ENCODE measurements around the gene NUP205.

Gene NUP205

DNA sequence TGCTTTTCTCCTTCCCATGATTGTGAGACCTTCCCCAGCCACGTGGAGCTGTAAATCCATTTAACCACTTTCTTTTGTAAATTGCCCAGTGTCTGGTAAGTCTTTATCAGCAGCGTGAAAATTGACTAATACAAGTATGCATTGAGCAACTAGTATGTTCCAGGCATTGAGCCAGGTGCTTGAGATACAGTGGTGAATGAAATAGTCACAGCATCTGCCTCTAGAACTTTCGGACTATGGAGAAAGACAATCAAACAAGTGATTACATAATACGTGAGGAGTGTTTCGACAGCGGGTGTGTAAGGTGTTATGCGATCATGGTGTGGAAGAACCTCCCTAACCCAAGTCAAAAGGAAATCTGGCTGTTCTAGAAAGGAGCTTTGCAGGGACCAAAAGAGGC, 21.6 kb upstream of the NUP205 start:
- Histone ChIP-seq H3K36me3 (ENCODE audit: control insufficient read depth, insufficient read depth, low read length) (no peaks in the 10 kb centered on the region), H3K4me3 (replicated peaks; ENCODE audit: low read depth, low read length) (no peak overlapping the region), H3K27me3 (replicated peaks; ENCODE audit: control insufficient read depth, insufficient read depth, low read length) (no peaks in the 10 kb centered on the region)
- TF ChIP-seq CTCF (IDR thresholded peaks at IDR 0.05; ENCODE audit: insufficient read depth, low read length, poor library complexity, severe bottlenecking) = no peak
- DNase-seq (ENCODE audit: extremely low read depth, insufficient read length) = no peak

DNA sequence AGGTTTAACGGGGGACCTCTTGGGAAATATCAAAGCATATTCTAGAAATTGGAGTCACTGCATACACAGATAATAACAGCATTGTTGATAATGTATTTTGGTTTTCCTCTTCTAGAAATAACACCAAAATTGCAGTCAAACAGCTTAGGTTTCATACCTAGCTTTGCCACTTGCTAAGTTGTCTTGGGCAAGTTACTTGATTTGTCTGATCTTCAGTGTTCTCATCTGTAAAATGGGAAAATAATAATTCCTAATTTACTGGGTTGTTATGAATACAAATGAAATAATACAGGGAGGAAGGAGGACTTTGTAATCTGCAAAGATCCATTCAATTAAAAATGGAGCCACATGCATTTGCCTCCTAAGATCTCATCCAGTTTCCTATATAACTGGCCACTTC, 20.3 kb upstream of the NUP205 start:
- no peak for DNase-seq (ENCODE audit: extremely low read depth, insufficient read length)
- H3K36me3 ChIP-seq (ENCODE audit: control insufficient read depth, insufficient read depth, low read length) = no peaks in the 10 kb centered on the region
- no peaks in the 10 kb centered on the region for H3K27me3 ChIP-seq (replicated peaks; ENCODE audit: control insufficient read depth, insufficient read depth, low read length)
- TF ChIP-seq CTCF (IDR thresholded peaks at IDR 0.05; ENCODE audit: insufficient read depth, low read length, poor library complexity, severe bottlenecking) = no peak
- no peak overlapping the region for H3K4me3 ChIP-seq (replicated peaks; ENCODE audit: low read depth, low read length)

DNA sequence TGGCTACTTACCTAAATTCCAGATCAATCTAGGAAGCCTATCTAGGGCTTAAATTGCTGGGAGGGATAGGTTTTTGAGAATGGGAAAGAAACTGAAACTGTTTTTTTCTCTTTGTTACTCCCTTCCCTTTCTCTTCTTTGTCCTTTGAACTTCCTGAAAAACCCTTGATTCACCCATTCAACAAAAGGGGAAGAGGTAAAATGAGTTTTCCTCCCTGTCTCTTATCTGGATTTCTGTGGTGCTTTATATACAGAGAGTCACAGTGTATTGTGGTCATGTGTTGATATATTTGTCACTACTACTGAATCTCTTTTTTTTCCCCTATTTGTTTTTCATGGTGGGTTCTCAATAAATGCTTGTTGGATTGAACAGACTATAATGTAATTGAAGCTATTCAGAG, 19.8 kb upstream of the NUP205 start:
- Histone ChIP-seq H3K4me3 (replicated peaks; ENCODE audit: low read depth, low read length) (no peak overlapping the region), H3K27me3 (replicated peaks; ENCODE audit: control insufficient read depth, insufficient read depth, low read length) (no peaks in the 10 kb centered on the region), H3K36me3 (ENCODE audit: control insufficient read depth, insufficient read depth, low read length) (no peaks in the 10 kb centered on the region)
- no peak for DNase-seq (ENCODE audit: extremely low read depth, insufficient read length)
- TF ChIP-seq CTCF (IDR thresholded peaks at IDR 0.05; ENCODE audit: insufficient read depth, low read length, poor library complexity, severe bottlenecking) = no peak

DNA sequence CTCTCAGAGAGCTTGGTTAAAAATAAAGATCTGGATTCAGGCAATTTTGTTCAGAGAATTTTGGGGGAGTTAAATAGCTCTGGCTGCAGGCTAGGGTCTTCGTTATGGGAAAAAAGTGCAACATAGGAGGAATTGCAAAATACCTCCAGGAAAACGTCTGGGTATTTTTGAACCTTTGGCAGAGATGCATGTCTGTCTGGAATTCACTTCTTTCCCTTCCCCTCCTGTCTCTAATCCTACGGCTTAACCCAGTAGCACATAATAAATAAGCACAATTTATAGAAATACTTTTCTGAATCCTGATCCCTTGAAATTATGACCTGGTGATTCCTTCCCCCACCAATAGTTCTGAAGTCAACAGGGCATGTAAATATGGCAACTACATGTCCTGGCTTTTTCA, 19.3 kb upstream of the NUP205 start:
- DNase-seq (ENCODE audit: extremely low read depth, insufficient read length) = no peak
- no peaks in the 10 kb centered on the region for H3K27me3 ChIP-seq (replicated peaks; ENCODE audit: control insufficient read depth, insufficient read depth, low read length)
- TF ChIP-seq CTCF (IDR thresholded peaks at IDR 0.05; ENCODE audit: insufficient read depth, low read length, poor library complexity, severe bottlenecking) = no peak
- H3K4me3 ChIP-seq (replicated peaks; ENCODE audit: low read depth, low read length) = no peak overlapping the region
- no peaks in the 10 kb centered on the region for H3K36me3 ChIP-seq (ENCODE audit: control insufficient read depth, insufficient read depth, low read length)

DNA sequence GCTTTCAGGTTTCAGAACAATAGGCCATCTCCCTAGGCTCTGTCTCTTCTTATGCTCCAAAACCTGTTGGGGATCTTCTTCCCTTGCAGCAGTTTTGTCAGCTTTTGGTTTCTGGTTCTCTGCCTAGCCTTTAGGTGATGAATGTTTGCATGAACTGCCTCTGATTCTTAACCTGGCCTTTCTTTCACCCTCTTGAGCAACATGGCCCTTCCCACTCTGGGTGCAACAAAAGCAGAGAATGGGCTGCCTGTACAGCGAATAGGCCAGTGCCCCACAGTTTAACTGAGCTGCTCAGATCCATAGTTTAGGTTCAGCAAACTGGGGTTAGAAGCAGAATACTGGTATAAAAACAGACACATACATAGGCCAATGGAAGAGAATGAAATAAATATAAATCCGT, 18.1 kb upstream of the NUP205 start:
- no peaks in the 10 kb centered on the region for H3K36me3 ChIP-seq (ENCODE audit: control insufficient read depth, insufficient read depth, low read length)
- no peak for DNase-seq (ENCODE audit: extremely low read depth, insufficient read length)
- no peaks in the 10 kb centered on the region for H3K27me3 ChIP-seq (replicated peaks; ENCODE audit: control insufficient read depth, insufficient read depth, low read length)
- TF ChIP-seq CTCF (IDR thresholded peaks at IDR 0.05; ENCODE audit: insufficient read depth, low read length, poor library complexity, severe bottlenecking) = no peak
- H3K4me3 ChIP-seq (replicated peaks; ENCODE audit: low read depth, low read length) = no peak overlapping the region

GRCh38 chr7:135541029-135541428, 16.7 kb upstream of the NUP205 start:
- no peak for DNase-seq (ENCODE audit: extremely low read depth, insufficient read length)
- H3K4me3 ChIP-seq (replicated peaks; ENCODE audit: low read depth, low read length) = no peak overlapping the region
- H3K27me3 ChIP-seq (replicated peaks; ENCODE audit: control insufficient read depth, insufficient read depth, low read length) = no peaks in the 10 kb centered on the region
- no peak for TF ChIP-seq CTCF (IDR thresholded peaks at IDR 0.05; ENCODE audit: insufficient read depth, low read length, poor library complexity, severe bottlenecking)
- no peaks in the 10 kb centered on the region for H3K36me3 ChIP-seq (ENCODE audit: control insufficient read depth, insufficient read depth, low read length)

Data from GM06990 (cell line).